Ascending aorta (tissue), 2 donors: ENCODE data around the gene AIG1. TPM values are rescaled to one million over a fixed set of nuclear protein-coding genes. Genes with fewer than 3 reads are reported as not detected.
"Not testable (repeated sequence)": the region's sequence is repeated elsewhere in the genome, so short reads cannot be mapped to it uniquely, and the experiment has no call there.

ENCODE experiments used
- DNase-seq, 2 donors: peaks; one replicate each; pipeline ENCODE4 v3.0.0-alpha.2; 2019; ENCODE audit warnings: low spot score in 2 of 2
- H3K27ac ChIP-seq, 2 donors: fragments of 200-600 bp; sonication (generic); one replicate each; pipeline ENCODE4 v1.5.1; 2016 to 2017; ENCODE audit warnings: mild to moderate bottlenecking in 1 of 2
- H3K27me3 ChIP-seq: fragments of 200-600 bp; sonication (generic); one replicate; pipeline ENCODE4 v1.5.1; 2017
- H3K36me3 ChIP-seq, 2 donors: fragments of 200-600 bp; sonication (generic); one replicate each; pipeline ENCODE4 v1.5.1; 2016
- H3K4me1 ChIP-seq, 2 donors: fragments of 200-600 bp; sonication (generic); one replicate each; pipeline ENCODE4 v1.5.1; 2016 to 2017; ENCODE audit warnings: mild to moderate bottlenecking in 1 of 2
- H3K4me3 ChIP-seq, 2 donors: fragments of 200-600 bp; sonication (generic); one replicate each; pipeline ENCODE4 v1.5.1; 2016 to 2017; ENCODE audit warnings: mild to moderate bottlenecking in 1 of 2
- H3K9me3 ChIP-seq, 2 donors: fragments of 200-600 bp; sonication (generic); one replicate each; pipeline ENCODE4 v1.5.1; 2016
- CTCF ChIP-seq, 3 experiments: fragments of 200-600 bp in 2 of 3; fragments of 450-650 bp in 1 of 3; sonication (generic) in 2 of 3; IDR thresholded peaks; one replicate each; pipeline ENCODE4 v1.5.1; 2016 to 2019; ENCODE audit warnings: antibody characterized with exemption in 3 of 3, mild to moderate bottlenecking in 1 of 3, moderate library complexity in 1 of 3
- intact Hi-C: fragments of 100-400 bp; cut with DNase I; formaldehyde crosslinking; loops from one replicate; pipeline ENCODE4 v1.15.1; 2023
- total RNA-seq: library from RNA; depleted of rRNA; stranded (reverse); fragments of >200 nt; gene quantifications from one replicate; pipeline ENCODE4 v1.1.0, GENCODE V29; 2016

The AIG1 gene
- total RNA-seq, 1 donor from 2014 or later, result 5.3 TPM

DNA sequence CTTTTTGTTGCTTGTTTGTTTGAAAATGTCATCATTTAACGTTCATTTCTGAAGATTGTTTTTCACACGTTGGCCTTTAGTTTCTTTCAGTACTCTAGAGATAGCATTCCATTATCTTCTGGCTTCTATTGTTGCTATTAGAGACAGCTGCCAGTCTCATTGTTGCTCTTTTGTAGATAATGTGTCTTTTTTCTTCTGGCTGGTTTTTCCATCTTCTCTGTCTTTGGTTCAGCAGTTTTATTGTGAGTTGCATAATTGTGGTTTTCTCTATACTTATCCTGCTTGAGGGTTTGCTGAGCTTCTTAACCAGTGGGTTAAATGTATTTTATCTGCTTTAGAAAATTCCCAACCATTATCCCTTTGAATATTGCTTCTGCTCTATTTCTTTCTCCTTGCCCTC is 23.2 kb upstream of the AIG1 start:
- Histone ChIP-seq H3K4me3 (no peak overlapping the region), H3K4me1 (no peaks in the 10 kb centered on the region), H3K27ac (no peak overlapping the region), H3K36me3 (no peaks in the 10 kb centered on the region), H3K27me3 (no peaks in the 10 kb centered on the region), H3K9me3 (no peaks in the 10 kb centered on the region)
- intact Hi-C loops, result no loop called here
- TF ChIP-seq CTCF (IDR thresholded peaks at IDR 0.05), result no peak
- no peak for DNase-seq

GRCh38 chr6:143038833-143039232 is 21.9 kb upstream of the AIG1 start:
- no peaks in the 10 kb centered on the region for H3K9me3 ChIP-seq
- H3K27ac ChIP-seq, result no peak overlapping the region
- H3K4me1 ChIP-seq, result no peaks in the 10 kb centered on the region
- H3K36me3 ChIP-seq, result no peaks in the 10 kb centered on the region
- TF ChIP-seq CTCF (IDR thresholded peaks at IDR 0.05), result no peak
- H3K4me3 ChIP-seq, result no peak overlapping the region
- H3K27me3 ChIP-seq, result no peaks in the 10 kb centered on the region
- no peak for DNase-seq
- intact Hi-C loops, result no loop called here

DNA sequence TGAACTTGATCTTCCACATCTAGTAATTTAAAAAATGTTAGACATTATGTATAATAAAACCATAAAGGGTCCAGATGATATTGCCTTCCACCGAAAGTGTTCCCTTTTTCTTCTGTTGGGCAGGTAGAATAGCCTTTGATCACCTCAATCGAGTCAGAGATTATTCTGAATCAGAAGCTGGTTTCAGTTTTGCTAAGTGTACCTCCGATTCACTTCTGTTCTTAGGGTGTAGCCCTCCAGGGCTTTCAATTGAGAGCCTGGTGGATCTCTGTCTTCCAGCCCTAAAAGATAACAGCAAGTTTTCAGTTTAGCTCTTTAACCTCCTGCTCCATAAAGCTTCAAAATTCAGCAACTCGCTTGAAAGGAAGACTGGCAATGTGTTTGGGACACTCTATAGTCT is 21.1 kb upstream of the AIG1 start:
- TF ChIP-seq CTCF (IDR thresholded peaks at IDR 0.05), result no peak
- Histone ChIP-seq H3K27ac (no peak overlapping the region), H3K36me3 (no peaks in the 10 kb centered on the region), H3K27me3 (no peaks in the 10 kb centered on the region), H3K4me3 (no peak overlapping the region), H3K9me3 (no peaks in the 10 kb centered on the region), H3K4me1 (no peaks in the 10 kb centered on the region)
- intact Hi-C loops, result no loop called here
- DNase-seq, result no peak

- Histone ChIP-seq H3K4me1 (no peaks in the 10 kb centered on the region), H3K27ac (no peak overlapping the region), H3K27me3 (no peaks in the 10 kb centered on the region), H3K36me3 (no peaks in the 10 kb centered on the region), H3K9me3 (no peaks in the 10 kb centered on the region), H3K4me3 (no peak overlapping the region)
- intact Hi-C loops, result no loop called here
- no peak for TF ChIP-seq CTCF (IDR thresholded peaks at IDR 0.05)
- no peak for DNase-seq
These were observed 20.7 kb upstream of the AIG1 start for GRCh38 chr6:143040018-143040417.

DNA sequence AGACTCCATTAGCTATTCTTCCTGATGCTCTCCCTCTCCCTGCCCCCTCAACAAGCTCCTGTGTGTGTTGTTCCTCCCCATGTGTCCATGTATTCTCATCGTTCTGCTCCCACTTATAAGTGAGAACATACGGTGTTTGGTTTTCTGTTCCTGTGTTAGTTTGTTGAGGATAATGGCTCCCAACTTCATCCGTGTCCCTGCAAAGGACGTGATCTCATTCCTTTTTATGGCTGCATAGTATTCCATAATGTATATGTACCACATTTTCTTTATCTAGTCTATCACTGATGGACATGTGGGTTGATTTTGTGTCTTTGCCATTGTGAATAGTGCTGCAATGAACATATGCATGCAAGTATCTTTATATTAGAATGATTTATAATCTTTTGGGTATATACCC is 16.3 kb upstream of the AIG1 start:
- H3K27me3 ChIP-seq, H3K36me3 ChIP-seq, intact Hi-C loops, H3K27ac ChIP-seq, DNase-seq, H3K4me3 ChIP-seq, H3K4me1 ChIP-seq, H3K9me3 ChIP-seq: not testable (repeated sequence)

- Histone ChIP-seq H3K36me3 (no peaks in the 10 kb centered on the region), H3K4me1 (no peaks in the 10 kb centered on the region), H3K27me3 (no peaks in the 10 kb centered on the region), H3K4me3 (no peak overlapping the region), H3K27ac (no peak overlapping the region), H3K9me3 (peaks cover 0 to 4% of the 10 kb centered on the region in 2 donors)
- DNase-seq, result no peak
- no peak for TF ChIP-seq CTCF (IDR thresholded peaks at IDR 0.05)
- intact Hi-C loops, result no loop called here
These were observed 11.1 kb upstream of the AIG1 start for GRCh38 chr6:143049611-143050010.
